HG03520 (cell line): ENCODE measurements around the gene NXPE2.

Source experiments
- ATAC-seq: cut with Tn5 transposase; IDR thresholded peaks from one replicate; pipeline ENCODE4 v1.9.1; 2021; ENCODE audit warnings: mild to moderate bottlenecking, moderate library complexity; ENCODE audit not compliant: unreplicated experiment

Gene NXPE2

GRCh38 chr11:114738954-114739353 lies 60.6 kb downstream of the NXPE2 start:
- no peak for ATAC-seq

DNA sequence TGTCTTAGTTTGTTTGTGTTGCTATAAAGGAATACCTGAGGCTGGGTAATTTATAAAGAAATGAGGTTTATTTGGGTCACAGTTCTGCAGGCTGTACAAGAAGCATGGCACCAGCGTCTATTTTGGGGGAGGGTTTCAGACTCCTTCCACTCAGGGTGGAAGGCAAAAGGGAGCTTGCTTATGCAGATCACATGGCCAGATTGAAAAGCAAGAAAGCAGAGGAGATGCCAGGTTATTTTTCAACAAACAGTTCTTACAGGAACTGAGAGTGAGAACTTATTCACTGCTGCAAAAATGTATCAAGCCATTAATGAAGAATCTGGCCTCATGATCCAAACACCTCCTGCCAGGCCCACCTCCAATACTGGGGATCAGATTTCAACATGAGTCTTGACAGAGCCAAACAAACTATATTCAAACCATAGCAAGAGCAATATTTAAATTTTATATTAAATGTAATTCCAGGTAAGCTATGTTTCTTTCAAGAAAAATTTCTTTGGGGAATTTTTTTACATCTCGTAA lies 66.9 kb downstream of the NXPE2 start:
- no peak for ATAC-seq

DNA sequence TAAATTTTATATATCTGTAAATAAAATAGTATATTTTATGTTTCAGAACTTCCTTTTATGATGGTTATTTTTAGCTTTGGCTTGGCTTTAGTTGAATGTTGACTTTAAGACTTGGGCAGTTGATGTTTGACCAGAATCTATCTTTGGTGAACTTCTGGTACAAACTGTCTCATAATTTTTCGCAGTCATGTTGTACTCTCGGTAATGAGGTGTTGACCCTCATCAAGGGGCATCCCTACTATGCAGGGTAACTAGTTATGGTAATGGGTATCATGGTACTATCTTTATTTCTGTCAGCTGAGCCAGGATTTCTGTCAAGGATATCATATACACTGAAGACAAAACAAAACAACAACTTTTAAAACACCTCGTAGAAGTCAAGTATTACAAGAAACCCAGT lies 67.7 kb downstream of the NXPE2 start:
- ATAC-seq: no peak
